ENCODE results near the gene PRSS48.
"Not testable (repeated sequence)": the region's sequence is repeated elsewhere in the genome, so short reads cannot be mapped to it uniquely, and the experiment has no call there.

The PRSS48 gene

DNA sequence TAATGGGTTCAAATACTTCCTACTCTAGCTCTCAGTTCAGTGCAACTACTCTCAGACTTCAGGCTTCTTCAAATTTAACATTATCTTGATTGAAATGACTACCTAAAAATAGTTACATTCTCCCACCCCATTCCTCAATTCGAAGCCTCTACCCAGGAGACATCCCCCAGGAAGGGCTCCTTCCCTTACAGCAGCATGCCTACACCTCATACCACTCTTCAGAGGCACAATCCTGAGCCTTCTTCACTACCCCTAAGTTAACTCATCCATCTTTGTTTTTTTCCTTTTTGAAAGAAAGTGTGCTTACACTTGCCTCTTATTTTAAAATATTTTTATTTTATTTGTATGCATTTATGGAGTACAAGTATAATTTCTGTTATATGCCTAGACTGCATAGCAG lies 17.2 kb upstream of the PRSS48 start:
- no peak for DNase-seq (ENCODE audit: low read depth in 2 of 3, low spot score in 1 of 3)

DNA sequence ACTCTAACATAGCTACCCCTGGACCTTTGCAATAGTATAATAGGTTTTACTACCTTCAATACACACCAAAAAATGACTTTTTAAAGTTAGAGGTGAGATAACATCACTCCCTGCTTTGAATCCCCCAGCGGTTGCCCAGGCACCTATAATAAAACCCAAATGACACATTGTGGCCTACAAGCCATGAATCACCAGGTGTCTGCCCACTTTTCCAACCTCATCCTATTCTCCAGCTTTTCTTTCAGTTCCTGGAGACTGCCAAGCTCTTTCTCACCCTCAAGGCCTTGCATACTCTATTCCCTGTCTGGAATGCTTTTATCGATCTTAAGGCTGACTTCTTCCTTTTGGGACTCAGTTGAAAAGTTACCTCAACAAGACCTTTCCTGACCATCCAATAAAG lies 16.4 kb upstream of the PRSS48 start:
- no peak for DNase-seq (ENCODE audit: low read depth in 2 of 3, low spot score in 1 of 3)

DNA sequence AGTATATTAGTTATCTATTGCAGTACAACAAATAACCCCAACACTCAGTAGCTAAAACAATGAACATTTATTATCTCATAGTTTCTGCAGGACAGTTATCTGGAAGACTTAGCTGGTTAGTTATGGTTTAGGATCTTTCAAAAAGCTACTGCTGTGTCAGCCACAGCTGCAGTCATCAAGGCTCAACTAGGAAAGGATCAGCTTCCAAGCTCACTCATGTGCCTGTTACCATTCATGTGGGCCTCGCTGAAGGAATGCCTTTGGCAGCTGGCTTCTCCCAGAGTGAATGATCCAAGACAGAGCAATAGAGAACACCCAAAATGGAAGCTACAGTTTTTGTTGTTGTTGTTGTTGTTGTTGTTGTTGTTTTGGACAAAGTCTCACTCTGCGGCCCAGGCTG lies 13.5 kb upstream of the PRSS48 start:
- DNase-seq (ENCODE audit: low read depth in 2 of 3, low spot score in 1 of 3) = no peak

DNA sequence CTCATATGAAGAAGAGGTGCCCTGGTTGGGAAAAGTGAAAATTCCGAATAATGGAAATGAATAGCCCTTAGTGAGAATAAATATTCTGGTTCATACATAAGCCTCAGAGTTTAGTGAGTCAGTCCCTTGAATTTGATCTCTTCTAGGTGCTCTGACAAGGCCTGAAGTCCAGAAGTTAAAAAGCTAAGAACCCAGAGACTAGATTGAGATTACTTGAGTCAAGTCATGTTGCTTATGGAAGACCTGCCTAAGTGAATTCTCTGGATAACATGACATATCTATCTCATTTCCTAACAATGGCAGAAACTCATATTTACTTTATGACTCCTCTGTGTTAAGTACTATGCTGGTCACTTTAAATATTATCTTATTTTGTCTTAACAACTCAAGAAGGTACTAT lies 10.5 kb upstream of the PRSS48 start:
- DNase-seq (ENCODE audit: low read depth in 2 of 3, low spot score in 1 of 3) = no peak

DNA sequence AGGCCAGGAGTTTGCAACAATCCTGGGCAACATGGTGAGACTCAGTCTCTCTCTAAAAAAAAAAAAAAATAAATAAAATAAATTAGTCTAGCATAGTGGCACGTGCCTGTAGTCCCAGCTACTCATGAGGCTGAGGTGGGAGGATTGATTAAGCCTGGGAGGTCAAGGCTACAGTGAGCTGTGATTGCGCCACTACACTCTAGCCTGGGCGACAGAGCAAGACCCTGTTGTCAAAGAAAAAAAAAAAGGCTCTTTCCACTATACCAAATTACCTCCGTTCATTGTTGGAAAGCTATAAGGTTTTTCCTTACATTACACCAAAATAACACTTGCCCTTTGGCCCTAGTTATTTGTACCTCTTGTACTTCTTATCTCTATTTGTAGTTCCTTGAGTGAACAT lies 9.9 kb upstream of the PRSS48 start:
- no peak for DNase-seq (ENCODE audit: low read depth in 2 of 3, low spot score in 1 of 3)

DNA sequence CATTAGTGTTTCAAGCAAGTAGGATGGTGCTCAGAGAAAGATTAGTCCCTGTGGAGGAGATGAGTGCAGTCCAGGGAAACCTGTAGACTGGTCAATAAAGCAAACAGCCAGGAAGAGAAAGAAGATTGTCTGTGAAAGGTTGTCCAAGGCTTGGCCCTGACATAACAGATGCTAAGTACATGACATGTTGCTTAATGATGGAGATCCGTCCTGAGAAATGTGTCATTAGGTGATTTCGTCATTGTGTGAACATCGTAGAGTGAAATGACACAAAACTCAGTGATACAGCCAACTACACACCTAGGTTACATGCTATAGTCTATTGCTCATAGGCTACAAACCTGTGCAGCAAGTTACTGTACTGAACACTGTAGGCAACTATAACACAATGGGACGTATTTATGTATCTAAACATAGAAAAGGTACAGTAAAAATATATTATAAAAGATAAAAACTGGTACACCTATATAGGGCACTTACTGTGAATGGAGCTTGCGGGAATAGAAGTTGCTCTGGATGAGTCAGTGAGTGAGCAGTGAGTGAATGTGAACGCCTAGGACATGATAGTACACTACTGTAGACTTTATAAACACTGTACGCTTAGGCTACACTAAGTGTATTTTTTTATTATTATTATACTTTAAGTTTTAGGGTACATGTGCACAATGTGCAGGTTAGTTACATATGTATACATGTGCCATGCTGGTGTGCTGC lies 9.0 kb upstream of the PRSS48 start:
- no peak for DNase-seq (ENCODE audit: low read depth in 2 of 3, low spot score in 1 of 3)

DNA sequence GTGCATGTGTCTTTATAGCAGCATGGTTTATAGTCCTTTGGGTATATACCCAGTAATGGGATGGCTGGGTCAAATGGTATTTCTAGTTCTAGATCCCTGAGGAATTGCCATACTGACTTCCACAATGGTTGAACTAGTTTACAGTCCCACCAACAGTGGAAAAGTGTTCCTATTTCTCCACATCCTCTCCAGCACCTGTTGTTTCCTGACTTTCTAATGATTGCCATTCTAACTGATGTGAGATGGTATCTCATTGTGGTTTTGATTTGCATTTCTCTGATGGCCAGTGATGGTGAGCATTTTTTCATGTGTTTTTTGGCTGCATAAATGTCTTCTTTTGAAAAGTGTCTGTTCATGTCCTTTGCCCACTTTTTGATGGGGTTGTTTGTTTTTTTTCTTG lies 8.1 kb upstream of the PRSS48 start:
- not testable (repeated sequence) for DNase-seq (ENCODE audit: low read depth in 2 of 3, low spot score in 1 of 3)

DNA sequence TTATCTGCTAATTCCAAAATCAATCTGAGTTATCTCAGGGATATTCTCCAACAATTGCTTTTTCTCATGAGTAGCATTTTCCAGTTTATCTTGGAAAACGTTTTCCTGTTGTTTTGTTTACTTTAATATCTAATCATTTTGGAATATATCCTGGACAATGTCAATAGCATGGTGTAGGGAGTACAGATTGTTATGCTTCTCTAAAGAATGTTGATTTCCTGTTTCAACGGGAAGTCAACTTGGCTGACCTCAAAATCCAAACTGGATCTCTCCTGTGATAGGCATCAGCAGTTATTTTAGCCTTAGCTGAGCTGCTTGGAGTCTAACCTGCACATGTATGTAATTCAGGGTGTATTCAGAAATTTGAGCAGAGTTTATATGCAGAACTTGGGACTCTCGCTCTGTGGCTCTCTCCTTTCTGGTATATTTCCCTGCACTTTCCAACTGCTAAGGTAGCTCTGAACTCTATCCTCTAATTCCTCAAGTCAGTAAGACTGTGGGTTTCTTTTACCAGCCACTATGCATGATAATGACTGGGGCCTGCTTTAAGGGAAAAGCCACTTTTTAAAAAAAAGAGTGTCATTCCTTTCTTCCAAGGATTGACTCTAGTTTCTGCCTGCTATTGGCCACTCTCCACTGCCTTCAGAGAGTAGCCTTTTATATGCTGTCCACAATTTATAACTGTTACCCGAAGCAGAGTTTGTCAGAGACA lies 7.7 kb downstream of the PRSS48 start:
- DNase-seq (ENCODE audit: low read depth in 2 of 3, low spot score in 1 of 3) = no peak

DNA sequence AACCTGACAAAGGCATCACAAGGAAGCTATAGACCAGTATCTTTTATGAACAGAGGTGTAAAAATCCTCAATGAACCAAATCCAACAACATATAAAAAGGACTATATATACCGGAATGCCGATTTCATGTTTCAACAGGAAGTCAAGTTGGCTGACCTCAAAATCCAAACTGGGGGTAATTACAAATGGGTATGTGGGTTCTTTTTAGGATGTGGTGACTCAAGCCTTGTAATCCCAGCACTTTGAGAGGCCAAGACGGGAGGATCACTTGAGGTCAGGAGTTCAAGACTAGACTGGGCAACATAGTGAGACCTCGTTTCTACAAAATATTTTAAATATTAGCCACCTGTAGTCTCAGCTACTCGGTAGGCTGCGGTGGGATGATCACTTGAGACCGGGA lies 10.4 kb downstream of the PRSS48 start:
- no peak for DNase-seq (ENCODE audit: low read depth in 2 of 3, low spot score in 1 of 3)

DNA sequence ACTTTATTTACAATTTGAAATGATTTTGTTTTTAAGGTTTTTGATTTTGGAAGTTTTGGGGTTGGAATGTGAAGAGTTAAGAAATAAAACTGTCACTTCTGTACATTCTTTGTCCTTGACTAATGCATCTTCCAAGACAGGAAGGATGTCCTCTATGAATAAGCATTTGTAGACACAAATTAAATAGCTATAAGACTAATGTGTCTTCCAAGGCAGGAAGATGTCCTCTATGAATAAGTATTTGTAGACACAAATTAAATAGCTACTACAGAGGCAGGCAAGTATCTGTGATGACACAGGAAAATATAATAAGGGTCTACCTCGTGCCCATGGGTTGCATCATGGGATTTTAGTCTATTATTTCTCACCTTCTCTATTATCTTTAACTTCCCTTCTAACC lies 14.5 kb downstream of the PRSS48 start:
- no peak for DNase-seq (ENCODE audit: low read depth in 2 of 3, low spot score in 1 of 3)

DNA sequence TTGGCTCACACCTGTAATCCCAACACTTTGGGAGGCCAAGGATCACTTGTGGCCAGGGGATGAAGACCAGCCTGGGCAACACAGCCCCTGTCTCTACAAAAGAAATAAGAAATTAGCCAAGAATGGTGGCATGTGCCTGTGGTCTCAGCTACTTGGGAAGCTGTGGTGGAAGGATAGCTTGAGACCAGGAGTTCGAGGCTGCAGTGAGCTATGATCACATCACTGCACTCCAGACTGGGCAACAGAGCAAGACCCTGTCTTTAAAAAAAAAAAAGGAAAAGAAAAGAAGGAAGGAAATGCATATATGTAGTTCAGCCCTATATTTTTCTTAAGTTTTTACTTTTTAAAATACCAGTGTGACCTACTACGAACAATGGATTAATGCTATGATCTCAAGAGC lies 15.1 kb downstream of the PRSS48 start:
- no peak for DNase-seq (ENCODE audit: low read depth in 2 of 3, low spot score in 1 of 3)

DNA sequence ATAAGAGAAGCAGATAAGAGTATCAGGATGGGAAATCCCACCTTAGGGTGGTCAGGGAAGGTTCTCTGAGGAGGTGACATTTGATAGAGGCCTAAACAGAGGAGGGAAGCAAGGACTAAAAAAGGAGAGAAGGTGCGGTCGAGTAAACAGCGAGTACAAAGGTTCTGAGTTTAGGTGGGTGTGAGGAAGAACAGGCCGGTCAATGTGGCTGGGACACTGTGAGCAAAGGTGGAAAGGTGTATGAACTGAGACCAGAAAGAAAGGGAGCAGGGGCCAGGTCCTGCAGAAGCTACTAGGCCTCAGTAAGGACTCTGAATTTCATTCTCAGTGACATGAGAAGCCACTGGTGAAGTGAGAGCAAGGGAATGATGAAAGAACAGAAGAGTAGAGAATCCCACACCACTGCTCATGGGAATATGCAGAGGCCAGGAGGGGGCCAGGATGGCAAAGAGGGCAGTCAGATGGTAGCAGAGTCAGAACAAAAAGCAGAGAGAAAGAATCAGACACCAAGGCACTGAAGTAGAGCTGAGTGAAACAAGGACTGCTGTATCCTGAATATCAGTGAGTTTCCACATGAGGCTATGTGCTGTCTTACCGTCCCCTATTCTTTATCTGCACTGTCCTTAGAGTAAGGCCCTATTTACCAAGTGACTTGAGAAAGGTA lies 18.0 kb downstream of the PRSS48 start:
- DNase-seq (ENCODE audit: low read depth in 2 of 3, low spot score in 1 of 3) = no peak

DNA sequence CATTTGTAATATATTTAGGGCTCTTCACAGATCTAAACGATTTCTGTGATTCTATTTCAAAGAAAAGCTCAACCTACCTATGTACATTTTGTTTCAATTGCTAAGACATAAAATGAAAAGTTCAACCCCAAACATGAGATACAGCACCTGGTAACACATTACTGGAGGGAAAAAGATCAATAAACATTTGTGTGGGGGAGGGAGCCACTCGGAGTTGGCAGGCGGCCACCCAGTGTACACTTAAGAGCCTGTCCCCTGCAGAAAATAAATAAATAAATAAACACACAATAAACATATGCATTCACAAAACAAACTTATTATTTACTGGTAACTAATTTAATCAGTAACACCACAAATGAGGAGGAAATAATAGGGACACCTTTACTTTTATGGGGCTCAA lies 19.3 kb downstream of the PRSS48 start:
- no peak for DNase-seq (ENCODE audit: low read depth in 2 of 3, low spot score in 1 of 3)

DNA sequence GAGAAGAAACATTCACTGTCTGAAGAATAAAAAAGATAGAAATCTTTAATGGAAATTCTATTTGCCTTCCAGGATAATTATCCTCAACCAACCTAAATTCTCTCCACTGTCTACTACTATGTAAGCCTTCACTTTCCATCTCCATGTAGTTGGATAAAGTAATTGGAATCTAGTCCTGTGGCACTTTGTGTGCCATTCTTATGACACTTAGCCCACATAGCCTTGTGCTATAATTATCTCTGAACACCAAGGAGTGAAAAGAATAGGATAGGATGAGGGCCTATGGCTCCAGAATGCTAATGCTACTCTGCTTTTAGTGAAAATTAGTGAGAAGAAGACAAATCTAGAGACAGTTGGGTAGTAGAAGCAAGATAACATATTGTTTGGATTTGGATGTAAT lies 20.2 kb downstream of the PRSS48 start:
- DNase-seq (ENCODE audit: low read depth in 2 of 3, low spot score in 1 of 3) = no peak

DNA sequence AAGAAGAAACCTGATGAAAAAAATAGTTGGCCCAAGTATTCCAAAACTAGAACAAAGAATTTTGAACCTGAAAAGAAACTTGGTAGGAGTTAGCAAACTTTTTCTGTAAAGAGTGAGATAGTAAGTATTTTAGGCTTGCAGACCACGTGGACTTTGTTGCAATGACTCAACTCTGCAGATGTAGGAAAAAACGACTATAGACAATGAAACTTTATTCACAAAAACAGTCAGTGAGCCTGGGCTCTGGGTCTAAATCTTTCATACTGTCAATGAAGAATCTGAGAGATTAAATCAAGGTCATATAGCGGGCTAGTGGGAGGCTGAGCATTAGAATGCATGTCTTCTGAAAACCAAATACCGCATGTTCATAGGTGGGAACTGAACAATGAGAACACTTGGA lies 25.5 kb downstream of the PRSS48 start:
- no peak for DNase-seq (ENCODE audit: low read depth in 2 of 3, low spot score in 1 of 3)

DNA sequence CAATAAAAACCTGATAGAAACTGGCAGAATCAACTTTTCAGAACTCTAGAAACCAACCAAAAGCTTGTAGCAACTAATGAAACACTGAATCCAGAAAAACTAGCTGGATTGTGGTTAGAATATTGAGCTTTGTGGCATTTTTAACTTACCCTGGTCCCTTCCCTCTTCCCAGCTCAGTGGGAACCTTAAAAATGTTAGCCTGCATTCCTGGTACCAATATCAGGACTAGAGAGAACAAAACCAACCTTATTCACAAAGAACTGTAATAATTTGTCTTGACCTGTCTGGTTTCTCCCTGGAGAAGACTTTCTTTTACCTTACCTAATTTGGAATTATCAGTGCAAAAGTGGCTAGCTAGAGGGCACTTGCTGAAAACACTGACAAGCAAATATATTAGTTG lies 27.3 kb downstream of the PRSS48 start:
- no peak for DNase-seq (ENCODE audit: low read depth in 2 of 3, low spot score in 1 of 3)

DNA sequence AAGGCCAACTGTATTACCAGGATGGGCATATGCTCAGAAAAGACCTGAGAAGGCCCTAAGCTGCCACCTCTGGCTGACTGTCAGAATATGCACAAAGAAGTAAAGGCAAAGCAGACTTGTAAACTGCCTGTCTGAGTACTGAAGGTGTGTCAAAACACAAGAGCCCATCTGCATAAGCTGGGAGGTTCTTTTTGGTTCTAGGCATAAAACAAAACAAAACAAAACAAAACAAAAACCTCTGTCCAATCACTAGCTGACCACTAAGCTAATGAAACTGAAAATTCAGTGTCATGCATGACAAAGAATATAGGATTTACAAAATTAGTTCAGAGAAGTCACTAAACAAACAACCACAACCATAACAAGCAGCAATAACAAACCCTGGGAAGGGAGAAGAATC lies 27.8 kb downstream of the PRSS48 start:
- DNase-seq (ENCODE audit: low read depth in 2 of 3, low spot score in 1 of 3) = no peak

DNA sequence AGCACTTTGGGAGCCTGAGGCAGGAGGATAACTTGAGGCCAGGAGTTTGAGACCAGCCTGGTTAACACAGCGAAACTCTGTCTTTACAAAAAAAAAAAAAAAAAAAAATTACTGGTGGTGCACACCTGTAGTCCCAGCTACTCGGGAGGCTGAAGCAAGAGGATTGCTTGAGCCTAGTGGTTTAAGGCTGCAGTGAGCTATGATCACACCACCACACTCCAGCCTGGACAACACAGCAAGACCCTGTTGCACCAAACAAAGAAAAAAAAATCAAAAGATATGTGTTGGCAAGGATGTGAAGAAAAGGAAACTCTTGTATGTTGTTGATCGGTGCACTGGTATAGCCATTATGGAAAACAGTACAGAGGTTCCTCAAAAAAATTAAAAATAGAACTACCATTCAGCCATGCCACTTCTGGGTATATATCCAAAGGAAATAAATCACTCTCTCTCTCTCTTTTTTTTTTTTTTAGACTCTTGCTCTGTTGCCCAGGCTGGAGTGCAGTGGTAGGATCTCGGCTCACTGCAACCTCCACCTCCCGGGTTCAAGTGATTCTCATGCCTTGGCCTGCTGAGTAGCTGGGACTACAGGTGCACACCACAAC lies 33.3 kb downstream of the PRSS48 start:
- DNase-seq (ENCODE audit: low read depth in 2 of 3, low spot score in 1 of 3) = no peak

DNA sequence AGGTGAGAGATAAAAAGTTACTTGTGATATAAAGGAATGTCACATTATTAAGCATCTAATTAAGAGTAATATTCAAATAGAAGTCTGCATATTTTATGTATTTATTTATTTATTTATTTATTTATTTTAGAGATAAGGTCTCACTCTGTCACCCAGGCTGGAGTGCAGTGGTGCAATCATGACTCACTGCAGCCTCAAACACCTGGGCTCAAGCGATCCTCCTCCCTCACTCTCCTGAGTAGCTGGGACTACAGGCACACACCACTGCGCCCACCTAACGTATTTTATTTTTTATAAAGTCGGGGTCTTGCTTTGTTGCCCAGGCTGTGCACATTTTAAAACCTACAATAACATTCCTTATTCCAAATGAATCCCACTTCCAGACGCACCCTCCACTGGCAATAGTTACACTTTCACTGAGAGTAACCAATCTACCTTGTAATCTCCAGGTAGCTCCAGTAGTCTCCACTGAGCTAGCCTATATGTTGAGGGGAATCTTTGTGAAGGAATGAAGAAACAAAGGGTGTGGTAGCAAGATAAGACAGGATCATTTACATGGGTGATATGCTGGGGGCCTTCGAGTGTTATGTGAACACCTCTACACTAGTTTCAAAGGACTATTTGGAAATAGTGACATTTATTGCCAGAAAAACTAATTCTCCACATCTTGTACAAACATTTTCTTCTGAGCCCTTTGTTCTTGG lies 36.5 kb downstream of the PRSS48 start:
- no peak for DNase-seq (ENCODE audit: low read depth in 2 of 3, low spot score in 1 of 3)

DNA sequence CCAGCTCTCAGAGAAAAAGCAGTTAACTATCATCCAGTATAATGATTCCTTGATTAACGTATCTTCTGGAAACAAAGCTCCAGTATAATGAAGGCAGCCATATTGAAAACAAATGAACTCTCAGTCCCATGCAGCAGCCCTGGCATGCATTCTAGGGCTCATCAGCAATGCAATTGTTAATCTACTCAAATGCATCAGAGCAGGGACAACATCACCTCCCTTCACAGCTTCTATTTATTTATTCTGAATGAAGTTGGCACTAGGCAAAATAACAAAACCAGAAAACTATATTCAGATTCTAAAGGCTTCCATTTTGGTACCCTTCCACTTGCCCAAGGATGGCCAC lies 37.0 kb downstream of the PRSS48 start:
- no peak for DNase-seq (ENCODE audit: low read depth in 2 of 3, low spot score in 1 of 3)

DNA sequence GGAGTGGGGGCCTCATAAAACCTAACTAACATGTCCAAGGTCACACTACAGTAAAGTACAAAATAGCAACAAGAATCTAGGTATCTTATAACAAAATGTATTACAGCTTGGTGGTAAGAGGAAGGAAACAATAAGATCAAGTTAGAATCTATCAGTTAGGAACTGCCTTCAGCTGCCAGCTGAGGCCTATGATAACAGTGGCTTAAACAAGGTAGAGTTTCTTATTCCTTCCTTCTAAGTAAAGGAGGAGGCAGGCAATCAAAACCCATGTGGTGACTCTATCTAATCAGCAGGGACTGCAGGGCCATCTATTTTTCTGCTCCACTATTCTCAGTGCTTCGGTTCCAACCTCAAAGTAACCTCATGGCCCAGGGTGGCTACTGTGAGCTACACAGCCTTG lies 37.5 kb downstream of the PRSS48 start:
- no peak for DNase-seq (ENCODE audit: low read depth in 2 of 3, low spot score in 1 of 3)
